ENCODE measurements around the gene DBF4. TPM values are rescaled to one million over a fixed set of nuclear protein-coding genes. Genes with fewer than 3 reads are reported as not detected.

The DBF4 gene
- total RNA-seq, 1 experiment from 2014 or later = 48.8 TPM

- Histone ChIP-seq H3K27ac (ENCODE audit: low read length) (no peak overlapping the region), H3K4me3 (ENCODE audit: low read depth in 2 of 2, low read length in 2 of 2) (no peak overlapping the region), H3K27me3 (ENCODE audit: control insufficient read depth, insufficient read depth, low read length) (no peaks in the 10 kb centered on the region), H3K36me3 (ENCODE audit: control insufficient read depth, insufficient read depth, low read length) (peaks cover 8% of the 10 kb centered on the region; the same call in 1 of the 2 replicates), H3K9me3 (ENCODE audit: control insufficient read depth, insufficient read depth, low read depth, low read length) (no peaks in the 10 kb centered on the region), H3K4me1 (ENCODE audit: control insufficient read depth, insufficient read depth, low read length) (no peaks in the 10 kb centered on the region)
- ATAC-seq = no peak
- intact Hi-C loops (cut with micrococcal nuclease; ENCODE audit: unreplicated experiment) (no loop called here), in situ Hi-C loops (cut with HindIII; ENCODE audit: low pct_unique_long_range_greater_than_20kb, low sequenced_read_pairs) (no loop called here)
- TF ChIP-seq REST (IDR thresholded peaks at IDR 0.05; ENCODE audit: insufficient read depth in 1 of 2, low read depth in 2 of 2, low read length in 1 of 2) (no peak), TCF7L2 (IDR thresholded peaks at IDR 0.05; ENCODE audit: low read depth, low read length) (no peak), SIN3A (IDR thresholded peaks at IDR 0.05; ENCODE audit: borderline replicate concordance, insufficient read depth, low read depth, low read length) (no peak), POLR2AphosphoS5 (IDR thresholded peaks at IDR 0.05; ENCODE audit: low read depth, low read length) (no peak), CTCF (IDR thresholded peaks at IDR 0.05) (no peak)
- DNase-seq (ENCODE audit: low read depth, low spot score) = no peak
- ChIA-PET CTCF (no interaction called here), POLR2A (no interaction called here)
- no TSS peak for BruUV-seq (replicated peaks)
Observed at GRCh38 chr7:87912121-87912520, 35.8 kb downstream of the DBF4 start.

- no peaks in the 10 kb centered on the region for H3K9me3 ChIP-seq (ENCODE audit: control insufficient read depth, insufficient read depth, low read depth, low read length)
- H3K36me3 ChIP-seq (ENCODE audit: control insufficient read depth, insufficient read depth, low read length) = no peaks in the 10 kb centered on the region
- DNase-seq (ENCODE audit: low read depth, low spot score) = no peak
- no TSS peak for BruUV-seq (replicated peaks)
- POLR2A ChIA-PET = interaction anchor here (0.5 kb wide), 1 partner anchor 343 kb away, joined by 3 read pairs; no protein-coding TSS in a partner anchor
- no peaks in the 10 kb centered on the region for H3K4me1 ChIP-seq (ENCODE audit: control insufficient read depth, insufficient read depth, low read length)
- no peaks in the 10 kb centered on the region for H3K27me3 ChIP-seq (ENCODE audit: control insufficient read depth, insufficient read depth, low read length)
- ATAC-seq = no peak
- TF ChIP-seq REST (IDR thresholded peaks at IDR 0.05; ENCODE audit: insufficient read depth in 1 of 2, low read depth in 2 of 2, low read length in 1 of 2) = no peak
- no peak for TF ChIP-seq CTCF (IDR thresholded peaks at IDR 0.05)
- TF ChIP-seq SIN3A (IDR thresholded peaks at IDR 0.05; ENCODE audit: borderline replicate concordance, insufficient read depth, low read depth, low read length) = no peak
- no peak for TF ChIP-seq TCF7L2 (IDR thresholded peaks at IDR 0.05; ENCODE audit: low read depth, low read length)
- TF ChIP-seq POLR2AphosphoS5 (IDR thresholded peaks at IDR 0.05; ENCODE audit: low read depth, low read length) = no peak
- no peak overlapping the region for H3K27ac ChIP-seq (ENCODE audit: low read length)
- in situ Hi-C loops (cut with HindIII; ENCODE audit: low pct_unique_long_range_greater_than_20kb, low sequenced_read_pairs) = no loop called here
- intact Hi-C loops (cut with micrococcal nuclease; ENCODE audit: unreplicated experiment) = no loop called here
- CTCF ChIA-PET = no interaction called here
- no peak overlapping the region for H3K4me3 ChIP-seq (ENCODE audit: low read depth in 2 of 2, low read length in 2 of 2)
Observed at GRCh38 chr7:87918740-87919139, 42.4 kb downstream of the DBF4 start.
